Lower leg skin (tissue), 4 donors: ENCODE data around the gene ELOF1. TPM values are rescaled to one million over a fixed set of nuclear protein-coding genes. Genes with fewer than 3 reads are reported as not detected.
A peak's percentile ranks its signal among the peaks of the same experiment; 100 is the strongest.

ENCODE experiments used
- DNase-seq, 2 donors: peaks; one replicate each; pipeline ENCODE4 v3.0.0-alpha.2; 2019; ENCODE audit warnings: low spot score in 2 of 2
- H3K4me3 ChIP-seq: fragments of 200-600 bp; sonication (generic); 2 replicates; pipeline ENCODE4 v1.5.1; 2017; ENCODE audit warnings: mild to moderate bottlenecking, low read depth; ENCODE audit not compliant: poor library complexity, severe bottlenecking
- CTCF ChIP-seq, 3 donors: fragments of 450-650 bp; IDR thresholded peaks; one replicate each; pipeline ENCODE4 v1.5.1; 2016; ENCODE audit warnings: antibody characterized with exemption in 3 of 3, mild to moderate bottlenecking in 3 of 3, moderate library complexity in 2 of 3
- POLR2A ChIP-seq, 2 donors: fragments of 450-650 bp; IDR thresholded peaks; one replicate each; pipeline ENCODE4 v1.6.1; 2016 to 2017; ENCODE audit warnings: antibody characterized with exemption in 2 of 2, mild to moderate bottlenecking in 1 of 2, moderate library complexity in 1 of 2
- WGBS, 2 donors: methylation state at CpG; one replicate each; pipeline ENCODE4 v1.1.5; 2018; 5-methylcytosine and 5-hydroxymethylcytosine counted together
- intact Hi-C: fragments of 100-400 bp; cut with DNase I; formaldehyde crosslinking; loops from one replicate; pipeline ENCODE4 v1.15.0; 2023; ENCODE audit warnings: low total_unique reads
- total RNA-seq, 4 donors: library from RNA; depleted of rRNA; stranded (reverse); fragments of >200 nt; gene quantifications; one replicate each; pipeline ENCODE4 v1.1.0, GENCODE V29; 2016

ELOF1 gene
- total RNA-seq, 4 donors from 2014 or later, result 22.3 to 41.5 (median 35.4) TPM

GRCh38 chr19:11596156-11596555 is 37.1 kb upstream of the ELOF1 start:
- 85 to 88% methylated on average over 10 of the region's 10 CpGs for WGBS, 2 donors

DNA sequence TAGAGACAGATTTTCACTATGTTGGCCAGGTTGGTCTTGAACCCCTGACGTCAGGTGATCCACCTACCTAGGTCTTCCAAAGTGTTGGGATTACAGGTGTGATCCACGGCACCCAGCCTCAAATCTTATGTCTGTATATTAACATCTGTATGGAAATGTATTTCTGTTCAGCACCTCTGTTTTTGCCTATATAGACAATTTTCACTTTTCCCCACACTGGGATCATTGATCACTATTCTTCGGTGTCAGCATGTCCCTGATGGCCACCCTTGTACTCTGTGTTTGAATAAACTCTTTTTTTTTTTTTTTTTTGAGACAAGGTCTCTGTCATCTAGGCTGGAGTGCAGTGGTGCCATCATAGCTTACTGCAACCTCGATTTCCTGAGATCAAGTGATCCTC is 35.1 kb upstream of the ELOF1 start:
- no peak for DNase-seq
- WGBS, 2 donors, result 85 to 88% methylated on average over 4 of the region's 4 CpGs
- TF ChIP-seq CTCF (IDR thresholded peaks at IDR 0.05) (no peak), POLR2A (IDR thresholded peaks at IDR 0.05) (no peak)
- H3K4me3 ChIP-seq, result no peak overlapping the region
- intact Hi-C loops, result no loop called here

More at GRCh38 chr19:11596156-11596555, 37.1 kb upstream of the ELOF1 start:
- intact Hi-C loops, result no loop called here
- no peak for DNase-seq
- H3K4me3 ChIP-seq, result no peak overlapping the region
- TF ChIP-seq POLR2A (IDR thresholded peaks at IDR 0.05) (no peak), CTCF (IDR thresholded peaks at IDR 0.05) (no peak)

GRCh38 chr19:11587975-11588631 is 29.1 kb upstream of the ELOF1 start:
- 60 to 64% methylated on average over 13 of the region's 13 CpGs for WGBS, 2 donors
- no peak for DNase-seq
- no peak overlapping the region for H3K4me3 ChIP-seq
- intact Hi-C loops, result loop anchor here (10.0 kb wide), 1 partner anchor 93 kb away; no protein-coding TSS in a partner anchor
- TF ChIP-seq CTCF (IDR thresholded peaks at IDR 0.05) (no peak), POLR2A (IDR thresholded peaks at IDR 0.05) (no peak)

DNA sequence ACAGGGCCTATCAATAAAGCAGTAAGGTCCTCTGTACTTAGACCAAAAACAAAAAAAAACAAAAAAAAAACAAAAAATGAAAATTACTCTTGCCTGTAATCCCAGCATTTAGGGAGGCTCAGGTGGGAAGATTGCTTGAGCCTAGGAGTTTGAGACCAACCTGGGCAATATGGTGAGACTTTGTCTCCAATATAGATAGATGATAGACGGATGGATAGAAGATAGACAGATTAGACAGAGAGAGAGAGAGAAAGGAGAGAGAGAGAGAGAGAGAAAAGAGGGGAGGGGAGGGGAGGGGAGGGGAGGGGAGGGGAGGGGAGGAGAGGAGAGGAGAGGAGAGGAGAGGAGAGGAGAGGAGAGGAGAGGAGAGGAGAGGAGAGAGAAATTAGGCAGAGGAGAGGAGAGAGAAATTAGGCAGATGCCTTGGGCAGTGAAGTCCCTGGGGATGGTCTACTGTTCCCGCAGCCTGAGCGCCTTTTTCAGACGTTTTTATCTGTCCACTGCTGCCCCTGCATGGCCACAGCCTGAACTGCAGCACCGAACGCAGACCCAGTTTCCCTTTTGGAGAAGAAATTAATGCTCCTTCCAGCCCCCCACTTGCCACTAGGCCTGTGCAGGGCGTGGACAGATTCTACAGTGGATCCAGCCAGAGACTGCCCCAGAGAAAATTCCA is 28.4 kb upstream of the ELOF1 start:
- intact Hi-C loops, result loop anchor here (10.0 kb wide), 1 partner anchor 93 kb away; no protein-coding TSS in a partner anchor
- no peak overlapping the region for H3K4me3 ChIP-seq
- 1 to 2% methylated on average over 7 of the region's 7 CpGs for WGBS, 2 donors
- TF ChIP-seq POLR2A (IDR thresholded peaks at IDR 0.05), result no peak
- peak in 1 of 3 donors; percentile 87 for TF ChIP-seq CTCF (IDR thresholded peaks at IDR 0.05)
- DNase-seq, result peak; percentile 65 to 93

- TF ChIP-seq CTCF (IDR thresholded peaks at IDR 0.05) (no peak), POLR2A (IDR thresholded peaks at IDR 0.05) (no peak)
- WGBS, 2 donors, result 68 to 77% methylated on average over 6 of the region's 6 CpGs
- H3K4me3 ChIP-seq, result no peak overlapping the region
- no peak for DNase-seq
- intact Hi-C loops, result loop anchor here (10.0 kb wide), 1 partner anchor 92 kb away; no protein-coding TSS in a partner anchor
Measured at GRCh38 chr19:11586331-11586730, 27.3 kb upstream of the ELOF1 start.
